HL-60/S4 (cell line): ENCODE measurements around the gene MLLT1.
"Not testable (repeated sequence)": the region's sequence is repeated elsewhere in the genome, so short reads cannot be mapped to it uniquely, and the experiment has no call there.

Experiments used
- in situ Hi-C: fragments of 300-500 bp; cut with MboI; formaldehyde crosslinking; loops from 2 replicates; pipeline ENCODE4 v1.14.3; 2022; ENCODE audit warnings: low sequenced_read_pairs

MLLT1 gene

GRCh38 chr19:6279931-6280591 lies at the start of gene MLLT1:
TSS of gene MLLT1 (minus strand) at chr19:6279975. CDS start at chr19:6279784, 191 bp downstream.
- in situ Hi-C loops, result no loop called here

GRCh38 chr19:6326815-6327214 lies 47.0 kb upstream of the MLLT1 start:
- in situ Hi-C loops, result no loop called here

GRCh38 chr19:6325614-6326013 lies 45.8 kb upstream of the MLLT1 start:
- in situ Hi-C loops, result no loop called here

- in situ Hi-C loops, result loop anchor here (25.0 kb wide), 1 partner anchor 287 kb away; no protein-coding TSS in a partner anchor
These were observed 45.0 kb upstream of the MLLT1 start for GRCh38 chr19:6324757-6325156.

GRCh38 chr19:6322284-6322683 lies 42.5 kb upstream of the MLLT1 start:
- in situ Hi-C loops, result loop anchor here (25.0 kb wide), 1 partner anchor 285 kb away; no protein-coding TSS in a partner anchor

- in situ Hi-C loops, result loop anchor here (25.0 kb wide), 1 partner anchor 282 kb away; no protein-coding TSS in a partner anchor
These were observed 39.6 kb upstream of the MLLT1 start for GRCh38 chr19:6319376-6319775.

GRCh38 chr19:6318772-6319171 lies 39.0 kb upstream of the MLLT1 start:
- in situ Hi-C loops, result loop anchor here (25.0 kb wide), 1 partner anchor 281 kb away; no protein-coding TSS in a partner anchor

GRCh38 chr19:6315646-6316045 lies 35.9 kb upstream of the MLLT1 start:
- in situ Hi-C loops, result loop anchor here (25.0 kb wide), 1 partner anchor 278 kb away; no protein-coding TSS in a partner anchor

GRCh38 chr19:6313398-6313969 lies 33.7 kb upstream of the MLLT1 start:
- in situ Hi-C loops, result loop anchor here (25.0 kb wide), 1 partner anchor 276 kb away; no protein-coding TSS in a partner anchor

- in situ Hi-C loops, result loop anchor here (25.0 kb wide), 1 partner anchor 275 kb away; no protein-coding TSS in a partner anchor
These were observed 32.2 kb upstream of the MLLT1 start for GRCh38 chr19:6312018-6312417.

GRCh38 chr19:6298413-6298812 lies 18.6 kb upstream of the MLLT1 start:
- in situ Hi-C loops, result no loop called here

GRCh38 chr19:6297202-6297601 lies 17.4 kb upstream of the MLLT1 start:
- in situ Hi-C loops, result no loop called here

GRCh38 chr19:6292006-6292405 lies 12.2 kb upstream of the MLLT1 start:
- in situ Hi-C loops, result no loop called here

- in situ Hi-C loops, result no loop called here
These were observed 9.0 kb upstream of the MLLT1 start for GRCh38 chr19:6288737-6289136.

GRCh38 chr19:6287269-6287885 lies 7.6 kb upstream of the MLLT1 start:
- in situ Hi-C loops, result no loop called here

- in situ Hi-C loops, result no loop called here
These were observed 6.9 kb upstream of the MLLT1 start for GRCh38 chr19:6286676-6287075.

- in situ Hi-C loops, result not testable (repeated sequence)
These were observed 2.6 kb upstream of the MLLT1 start for GRCh38 chr19:6282393-6282792.

- in situ Hi-C loops, result no loop called here
These were observed 200 bp downstream of the MLLT1 start for GRCh38 chr19:6279620-6279930.

- in situ Hi-C loops, result no loop called here
These were observed 795 bp downstream of the MLLT1 start for GRCh38 chr19:6278740-6279619.

- in situ Hi-C loops, result no loop called here
These were observed 1.7 kb downstream of the MLLT1 start for GRCh38 chr19:6278051-6278450.

- in situ Hi-C loops, result no loop called here
These were observed 3.3 kb downstream of the MLLT1 start for GRCh38 chr19:6276447-6276846.
